Gastrocnemius medialis (tissue), 4 donors: ENCODE data around the gene HCN2.

Source experiments
- CTCF ChIP-seq, 5 experiments: fragments of 450-650 bp in 3 of 5; fragments of 200-600 bp in 2 of 5; sonication (generic) in 2 of 5; IDR thresholded peaks in 4 of 5; conservative IDR thresholded peaks in 1 of 5; 1 replicate in 4 of 5; 2 replicates in 1 of 5; pipeline ENCODE4 v1.5.1; 2016 to 2019; ENCODE audit warnings: antibody characterized with exemption in 5 of 5, mild to moderate bottlenecking in 3 of 5, moderate library complexity in 3 of 5
- POLR2A ChIP-seq, 2 donors: fragments of 450-650 bp; IDR thresholded peaks; one replicate each; pipeline ENCODE4 v1.6.1; 2017; ENCODE audit warnings: antibody characterized with exemption in 2 of 2, mild to moderate bottlenecking in 2 of 2, moderate library complexity in 2 of 2

- no peak for TF ChIP-seq POLR2A (IDR thresholded peaks at IDR 0.05)
- TF ChIP-seq CTCF (IDR thresholded peaks at IDR 0.05 in 4 of 5, conservative IDR thresholded peaks at IDR 0.05 in 1 of 5) = no peak
These were observed 52.0 kb downstream of the HCN2 start for GRCh38 chr19:641702-642101.
